Activated CD4-positive, alpha-beta T cell treated with anti-CD3 and anti-CD28 coated beads, Interleukin-2, amount 10 ng/mL, durations not matched to agents 24 days and 14 days (primary cell): Measurements from ENCODE around the gene COX4I2. TPM values are rescaled to one million over a fixed set of nuclear protein-coding genes. Genes with fewer than 3 reads are reported as not detected.
A peak's percentile ranks its signal among the peaks of the same experiment; 100 is the strongest.
"Not testable (repeated sequence)": the region's sequence is repeated elsewhere in the genome, so short reads cannot be mapped to it uniquely, and the experiment has no call there.

Experiments used
- DNase-seq: peaks from one replicate; pipeline ENCODE4 v3.0.0; 2022
- H3K27ac Mint-ChIP-seq: one replicate; pipeline ENCODE4 v1.8.0; 2022; ENCODE audit warnings: mild to moderate bottlenecking, mixed read lengths
- H3K27me3 Mint-ChIP-seq: one replicate; pipeline ENCODE4 v1.8.0; 2022; ENCODE audit warnings: mixed read lengths
- H3K36me3 Mint-ChIP-seq: one replicate; pipeline ENCODE4 v1.8.0; 2022; ENCODE audit warnings: low read depth, mild to moderate bottlenecking, mixed read lengths
- H3K4me1 Mint-ChIP-seq: one replicate; pipeline ENCODE4 v1.8.0; 2021; ENCODE audit warnings: mixed read lengths
- H3K4me3 Mint-ChIP-seq: one replicate; pipeline ENCODE4 v1.8.0; 2022; ENCODE audit warnings: mild to moderate bottlenecking, moderate library complexity, mixed read lengths
- H3K9me3 Mint-ChIP-seq: one replicate; pipeline ENCODE4 v1.8.0; 2021; ENCODE audit warnings: mixed read lengths
- intact Hi-C: fragments of 100-400 bp; cut with micrococcal nuclease; formaldehyde crosslinking; loops from one replicate; pipeline ENCODE4 v1.15.1; 2023
- total RNA-seq: library from RNA; stranded (reverse); gene quantifications from 2 replicates; pipeline ENCODE4 v1.2.3, GENCODE V29; 2022

COX4I2 gene
- total RNA-seq: not detected in 2 replicates

GRCh38 chr20:31637660-31638059, at the start of gene COX4I2:
Gene COX4I2 (plus strand): TSS chr20:31637912. CDS start chr20:31639018, 1,106 bp downstream.
- Mint-ChIP-seq H3K27ac (no peak within 1 kb of the TSS), H3K9me3 (no peaks in the 10 kb centered on the region), H3K27me3 (peaks cover 7% of the 10 kb centered on the region), H3K4me3 (no peak within 1 kb of the TSS), H3K36me3 (no peaks in the 10 kb centered on the region), H3K4me1 (peaks cover 4% of the 10 kb centered on the region)
- intact Hi-C loops: no loop called here
- no peak for DNase-seq

- H3K4me3 Mint-ChIP-seq: no peak overlapping the region
- peaks cover 7% of the 10 kb centered on the region for H3K4me1 Mint-ChIP-seq
- no peaks in the 10 kb centered on the region for H3K9me3 Mint-ChIP-seq
- no peaks in the 10 kb centered on the region for H3K36me3 Mint-ChIP-seq
- intact Hi-C loops: no loop called here
- no peak for DNase-seq
- peaks cover 23% of the 10 kb centered on the region for H3K27me3 Mint-ChIP-seq
- no peak overlapping the region for H3K27ac Mint-ChIP-seq
These were observed 46.9 kb upstream of the COX4I2 start for GRCh38 chr20:31590717-31591225.

GRCh38 chr20:31593221-31594001, 44.3 kb upstream of the COX4I2 start:
- no peak overlapping the region for H3K27ac Mint-ChIP-seq
- no peak for DNase-seq
- no peak overlapping the region for H3K4me3 Mint-ChIP-seq
- no peaks in the 10 kb centered on the region for H3K9me3 Mint-ChIP-seq
- no peaks in the 10 kb centered on the region for H3K36me3 Mint-ChIP-seq
- intact Hi-C loops: no loop called here
- H3K4me1 Mint-ChIP-seq: peaks cover under 1% of the 10 kb centered on the region
- H3K27me3 Mint-ChIP-seq: peaks cover 11% of the 10 kb centered on the region

GRCh38 chr20:31594002-31594557, 43.6 kb upstream of the COX4I2 start:
- Mint-ChIP-seq H3K27ac (no peak overlapping the region), H3K4me1 (no peaks in the 10 kb centered on the region), H3K4me3 (no peak overlapping the region), H3K36me3 (no peaks in the 10 kb centered on the region), H3K27me3 (peaks cover 5% of the 10 kb centered on the region), H3K9me3 (no peaks in the 10 kb centered on the region)
- intact Hi-C loops: no loop called here
- DNase-seq: no peak

GRCh38 chr20:31594558-31595379, 42.9 kb upstream of the COX4I2 start:
- H3K9me3 Mint-ChIP-seq: no peaks in the 10 kb centered on the region
- DNase-seq: no peak
- H3K4me3 Mint-ChIP-seq: no peak overlapping the region
- H3K27me3 Mint-ChIP-seq: peaks cover 5% of the 10 kb centered on the region
- intact Hi-C loops: no loop called here
- H3K4me1 Mint-ChIP-seq: no peaks in the 10 kb centered on the region
- H3K36me3 Mint-ChIP-seq: no peaks in the 10 kb centered on the region
- peak overlapping the region; percentile 1 for H3K27ac Mint-ChIP-seq

GRCh38 chr20:31595380-31595653, 42.4 kb upstream of the COX4I2 start:
- DNase-seq: no peak
- H3K36me3 Mint-ChIP-seq: no peaks in the 10 kb centered on the region
- no peak overlapping the region for H3K27ac Mint-ChIP-seq
- H3K4me1 Mint-ChIP-seq: no peaks in the 10 kb centered on the region
- H3K4me3 Mint-ChIP-seq: no peak overlapping the region
- no peaks in the 10 kb centered on the region for H3K9me3 Mint-ChIP-seq
- intact Hi-C loops: no loop called here
- H3K27me3 Mint-ChIP-seq: peaks cover 5% of the 10 kb centered on the region

GRCh38 chr20:31595654-31596411, 41.9 kb upstream of the COX4I2 start:
- DNase-seq: no peak
- Mint-ChIP-seq H3K36me3 (no peaks in the 10 kb centered on the region), H3K27ac (no peak overlapping the region), H3K9me3 (no peaks in the 10 kb centered on the region), H3K4me1 (no peaks in the 10 kb centered on the region), H3K4me3 (no peak overlapping the region), H3K27me3 (peaks cover 7% of the 10 kb centered on the region)
- intact Hi-C loops: no loop called here

- H3K9me3 Mint-ChIP-seq, DNase-seq, H3K4me3 Mint-ChIP-seq, H3K27ac Mint-ChIP-seq, H3K27me3 Mint-ChIP-seq, intact Hi-C loops, H3K36me3 Mint-ChIP-seq, H3K4me1 Mint-ChIP-seq: not testable (repeated sequence)
These were observed 41.3 kb upstream of the COX4I2 start for GRCh38 chr20:31596412-31596715.

GRCh38 chr20:31596831-31597480, 40.8 kb upstream of the COX4I2 start:
- Mint-ChIP-seq H3K36me3 (no peaks in the 10 kb centered on the region), H3K4me1 (no peaks in the 10 kb centered on the region), H3K27ac (no peak overlapping the region), H3K4me3 (no peak overlapping the region), H3K27me3 (peaks cover 7% of the 10 kb centered on the region), H3K9me3 (no peaks in the 10 kb centered on the region)
- intact Hi-C loops: no loop called here
- no peak for DNase-seq

- no peak overlapping the region for H3K4me3 Mint-ChIP-seq
- peaks cover 8% of the 10 kb centered on the region for H3K27me3 Mint-ChIP-seq
- no peaks in the 10 kb centered on the region for H3K9me3 Mint-ChIP-seq
- intact Hi-C loops: no loop called here
- H3K36me3 Mint-ChIP-seq: no peaks in the 10 kb centered on the region
- no peak overlapping the region for H3K27ac Mint-ChIP-seq
- DNase-seq: no peak
- H3K4me1 Mint-ChIP-seq: peaks cover under 1% of the 10 kb centered on the region
These were observed 40.2 kb upstream of the COX4I2 start for GRCh38 chr20:31597481-31597855.

- H3K4me3 Mint-ChIP-seq: peak overlapping the region; percentile 50
- peaks cover 36% of the 10 kb centered on the region for H3K27me3 Mint-ChIP-seq
- H3K4me1 Mint-ChIP-seq: peaks cover 26% of the 10 kb centered on the region
- no peak overlapping the region for H3K27ac Mint-ChIP-seq
- intact Hi-C loops: no loop called here
- no peaks in the 10 kb centered on the region for H3K9me3 Mint-ChIP-seq
- DNase-seq: no peak
- H3K36me3 Mint-ChIP-seq: no peaks in the 10 kb centered on the region
These were observed 35.3 kb upstream of the COX4I2 start for GRCh38 chr20:31602431-31602778.

- H3K36me3 Mint-ChIP-seq: no peaks in the 10 kb centered on the region
- H3K27me3 Mint-ChIP-seq: peaks cover 40% of the 10 kb centered on the region
- H3K9me3 Mint-ChIP-seq: no peaks in the 10 kb centered on the region
- intact Hi-C loops: no loop called here
- H3K27ac Mint-ChIP-seq: peak overlapping the region; percentile 25
- H3K4me3 Mint-ChIP-seq: peak overlapping the region; percentile 50
- peaks cover 26% of the 10 kb centered on the region for H3K4me1 Mint-ChIP-seq
- peak; percentile 78 for DNase-seq
These were observed 34.8 kb upstream of the COX4I2 start for GRCh38 chr20:31602779-31603441.
